ENCODE results near the gene NEURL2. TPM values are rescaled to one million over a fixed set of nuclear protein-coding genes. Genes with fewer than 3 reads are reported as not detected.

Gene NEURL2
- total RNA-seq, 1 donor from 2014 or later, result 3.5 TPM

DNA sequence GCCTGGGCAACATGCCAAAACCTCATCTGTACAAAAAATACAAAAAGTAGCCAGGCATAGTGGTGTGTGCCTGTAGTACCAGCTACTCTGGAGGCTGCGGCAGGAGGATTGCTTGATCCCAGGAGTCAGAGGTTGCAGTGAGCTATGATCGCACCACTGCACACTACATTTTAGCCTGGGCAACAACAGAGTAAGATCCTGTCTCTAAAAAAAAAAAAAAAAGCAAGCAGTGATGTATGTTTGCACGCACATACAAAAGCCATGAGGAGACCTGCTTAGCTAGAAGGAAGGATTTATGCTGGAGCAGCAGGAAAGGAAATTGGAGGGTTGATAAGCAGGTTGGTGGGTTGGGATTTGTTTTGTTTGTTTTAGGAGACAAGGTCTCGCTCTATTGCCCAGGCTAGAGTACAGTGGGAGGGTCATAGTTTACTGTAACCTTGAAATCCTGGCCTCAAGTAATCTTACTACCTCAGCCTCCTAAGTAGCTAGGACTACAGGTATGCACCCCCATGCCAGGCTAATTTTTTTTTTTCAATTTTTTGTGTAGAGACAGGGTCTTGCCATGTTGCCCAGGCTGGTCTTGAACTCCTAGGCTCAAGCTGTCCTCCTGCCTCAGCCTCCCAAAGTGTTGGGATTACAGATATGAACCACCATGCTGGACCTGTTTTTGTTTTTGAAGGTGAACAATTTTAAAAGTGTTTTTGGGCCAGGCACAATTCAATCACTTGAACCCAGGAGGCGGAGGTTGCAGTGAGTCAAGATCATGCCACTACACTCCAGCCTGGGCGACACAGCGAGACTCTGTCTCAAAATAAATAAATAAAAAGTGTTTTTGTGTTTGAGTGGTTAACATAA, 29.6 kb downstream of the NEURL2 start:
- Mint-ChIP-seq H3K4me3 (ENCODE audit: unreplicated experiment) (no peak overlapping the region), H3K27ac (ENCODE audit: unreplicated experiment) (no peak overlapping the region), H3K9me3 (ENCODE audit: unreplicated experiment) (peaks cover 4% of the 10 kb centered on the region), H3K27me3 (ENCODE audit: unreplicated experiment) (peaks cover 5% of the 10 kb centered on the region), H3K36me3 (ENCODE audit: unreplicated experiment) (no peaks in the 10 kb centered on the region), H3K4me1 (ENCODE audit: low read depth, unreplicated experiment) (peaks cover 4% of the 10 kb centered on the region)
- TF ChIP-seq, protein P1, sequence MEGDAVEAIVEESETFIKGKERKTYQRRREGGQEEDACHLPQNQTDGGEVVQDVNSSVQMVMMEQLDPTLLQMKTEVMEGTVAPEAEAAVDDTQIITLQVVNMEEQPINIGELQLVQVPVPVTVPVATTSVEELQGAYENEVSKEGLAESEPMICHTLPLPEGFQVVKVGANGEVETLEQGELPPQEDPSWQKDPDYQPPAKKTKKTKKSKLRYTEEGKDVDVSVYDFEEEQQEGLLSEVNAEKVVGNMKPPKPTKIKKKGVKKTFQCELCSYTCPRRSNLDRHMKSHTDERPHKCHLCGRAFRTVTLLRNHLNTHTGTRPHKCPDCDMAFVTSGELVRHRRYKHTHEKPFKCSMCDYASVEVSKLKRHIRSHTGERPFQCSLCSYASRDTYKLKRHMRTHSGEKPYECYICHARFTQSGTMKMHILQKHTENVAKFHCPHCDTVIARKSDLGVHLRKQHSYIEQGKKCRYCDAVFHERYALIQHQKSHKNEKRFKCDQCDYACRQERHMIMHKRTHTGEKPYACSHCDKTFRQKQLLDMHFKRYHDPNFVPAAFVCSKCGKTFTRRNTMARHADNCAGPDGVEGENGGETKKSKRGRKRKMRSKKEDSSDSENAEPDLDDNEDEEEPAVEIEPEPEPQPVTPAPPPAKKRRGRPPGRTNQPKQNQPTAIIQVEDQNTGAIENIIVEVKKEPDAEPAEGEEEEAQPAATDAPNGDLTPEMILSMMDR (IDR thresholded peaks at IDR 0.05; ENCODE audit: partially characterized antibody, unreplicated experiment), result no peak
- DNase-seq, result no peak

DNA sequence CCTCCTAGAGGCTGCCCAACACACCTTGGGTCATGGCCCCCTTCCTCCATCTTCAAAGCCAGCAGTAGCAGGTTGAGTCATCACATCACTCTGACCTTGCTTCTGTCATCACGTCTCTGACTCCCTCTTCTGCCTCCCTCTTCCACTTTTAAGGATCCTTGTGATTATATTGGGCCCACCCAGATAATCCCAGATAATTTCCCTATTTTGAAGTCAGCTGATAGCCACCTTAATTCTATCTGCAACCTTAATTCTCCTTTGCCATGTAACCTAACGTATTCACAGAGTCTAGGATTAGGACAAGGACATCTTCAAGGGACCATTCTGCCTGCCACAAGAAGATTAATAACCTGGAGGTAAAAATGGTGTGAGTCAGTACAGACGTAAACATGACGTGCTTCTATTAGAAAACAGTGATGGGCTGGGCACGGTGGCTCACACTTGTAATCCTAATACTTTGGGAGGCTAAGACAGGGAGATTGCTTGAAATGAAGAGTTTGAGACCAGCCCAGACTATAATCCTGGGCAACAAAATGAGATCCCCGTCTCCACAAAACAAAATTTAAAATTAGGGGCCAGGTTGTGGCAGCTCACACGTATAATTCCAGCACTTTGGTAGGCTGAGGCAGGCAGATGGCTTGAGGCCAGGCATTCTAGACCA, 30.3 kb downstream of the NEURL2 start:
- H3K36me3 Mint-ChIP-seq (ENCODE audit: unreplicated experiment), result no peaks in the 10 kb centered on the region
- peaks cover 4% of the 10 kb centered on the region for H3K9me3 Mint-ChIP-seq (ENCODE audit: unreplicated experiment)
- peaks cover 5% of the 10 kb centered on the region for H3K27me3 Mint-ChIP-seq (ENCODE audit: unreplicated experiment)
- TF ChIP-seq, protein P1 (IDR thresholded peaks at IDR 0.05; ENCODE audit: partially characterized antibody, unreplicated experiment), result no peak
- no peak for DNase-seq
- H3K4me1 Mint-ChIP-seq (ENCODE audit: low read depth, unreplicated experiment), result peaks cover 4% of the 10 kb centered on the region
- H3K4me3 Mint-ChIP-seq (ENCODE audit: unreplicated experiment), result no peak overlapping the region
- H3K27ac Mint-ChIP-seq (ENCODE audit: unreplicated experiment), result no peak overlapping the region

DNA sequence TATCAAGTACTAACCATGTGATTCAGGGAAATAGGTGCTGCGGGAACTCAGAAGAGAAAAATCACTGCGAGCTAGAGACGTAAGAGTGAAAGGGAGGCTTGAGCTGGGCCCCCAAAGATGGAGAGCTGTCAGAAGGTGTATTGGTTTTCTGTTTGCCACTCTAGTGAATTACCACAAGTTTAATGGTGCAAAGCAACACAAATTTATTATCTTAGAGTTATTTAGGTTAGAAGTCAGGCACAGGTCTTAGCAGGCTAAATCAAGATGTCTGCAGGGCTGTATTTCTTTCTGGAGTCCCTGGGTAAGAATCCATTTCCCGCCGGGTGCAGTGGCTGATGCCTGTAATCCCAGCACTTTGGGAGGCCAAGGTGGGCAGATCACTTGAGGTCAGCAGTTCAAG, 31.1 kb downstream of the NEURL2 start:
- TF ChIP-seq, protein P1 (IDR thresholded peaks at IDR 0.05; ENCODE audit: partially characterized antibody, unreplicated experiment), result no peak
- Mint-ChIP-seq H3K9me3 (ENCODE audit: unreplicated experiment) (peaks cover 4% of the 10 kb centered on the region), H3K4me1 (ENCODE audit: low read depth, unreplicated experiment) (peaks cover 4% of the 10 kb centered on the region), H3K27ac (ENCODE audit: unreplicated experiment) (no peak overlapping the region), H3K4me3 (ENCODE audit: unreplicated experiment) (no peak overlapping the region), H3K27me3 (ENCODE audit: unreplicated experiment) (peaks cover 5% of the 10 kb centered on the region), H3K36me3 (ENCODE audit: unreplicated experiment) (no peaks in the 10 kb centered on the region)
- no peak for DNase-seq

DNA sequence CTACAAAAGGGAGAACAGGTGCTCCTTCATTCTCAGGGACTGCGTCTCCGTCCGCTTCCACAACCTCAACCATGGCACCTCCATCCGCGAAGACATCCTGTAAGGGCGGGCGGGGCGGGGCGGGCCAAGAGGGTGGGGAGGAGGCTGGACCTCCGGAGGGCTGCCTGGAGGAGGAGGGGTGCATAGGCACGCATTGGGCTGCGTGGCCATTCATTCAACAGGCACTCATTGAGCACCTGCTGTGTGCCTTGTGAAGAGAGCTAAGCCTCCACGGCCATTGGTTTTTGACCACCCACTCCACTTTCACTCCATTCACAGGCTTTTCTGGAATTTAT, 33.2 kb downstream of the NEURL2 start:
- Mint-ChIP-seq H3K4me3 (ENCODE audit: unreplicated experiment) (peak overlapping the region; percentile 95), H3K27ac (ENCODE audit: unreplicated experiment) (peak overlapping the region; percentile 95), H3K4me1 (ENCODE audit: low read depth, unreplicated experiment) (peaks cover 6% of the 10 kb centered on the region), H3K9me3 (ENCODE audit: unreplicated experiment) (peaks cover 4% of the 10 kb centered on the region), H3K36me3 (ENCODE audit: unreplicated experiment) (no peaks in the 10 kb centered on the region), H3K27me3 (ENCODE audit: unreplicated experiment) (peaks cover 5% of the 10 kb centered on the region)
- TF ChIP-seq, protein P1 (IDR thresholded peaks at IDR 0.05; ENCODE audit: partially characterized antibody, unreplicated experiment), result no peak
- peak; percentile 49 for DNase-seq
